GM18498 (cell line): ENCODE results near the gene ST3GAL4.
"Not testable (repeated sequence)": the region's sequence is repeated elsewhere in the genome, so short reads cannot be mapped to it uniquely, and the experiment has no call there.

ENCODE experiments used
- ATAC-seq: cut with Tn5 transposase; IDR thresholded peaks from one replicate; pipeline ENCODE4 v1.9.1; 2021; ENCODE audit warnings: mild to moderate bottlenecking, moderate library complexity; ENCODE audit not compliant: unreplicated experiment

ST3GAL4 gene

GRCh38 chr11:126345759-126346585 is 9.5 kb upstream of the ST3GAL4 start:
- no peak for ATAC-seq

- ATAC-seq: no peak
Measured at GRCh38 chr11:126346586-126346940, 8.9 kb upstream of the ST3GAL4 start.

GRCh38 chr11:126346946-126347345 is 8.5 kb upstream of the ST3GAL4 start:
- ATAC-seq: not testable (repeated sequence)

GRCh38 chr11:126347751-126348668 is 7.5 kb upstream of the ST3GAL4 start:
- no peak for ATAC-seq

- no peak for ATAC-seq
Measured at GRCh38 chr11:126348806-126349582, 6.5 kb upstream of the ST3GAL4 start.

- no peak for ATAC-seq
Measured at GRCh38 chr11:126350836-126351235, 4.7 kb upstream of the ST3GAL4 start.

GRCh38 chr11:126352163-126352562 is 3.3 kb upstream of the ST3GAL4 start:
- no peak for ATAC-seq

- no peak for ATAC-seq
Measured at GRCh38 chr11:126352934-126353801, 2.3 kb upstream of the ST3GAL4 start.

- peak; percentile 41 for ATAC-seq
Measured at GRCh38 chr11:126354631-126355323, 709 bp upstream of the ST3GAL4 start.

GRCh38 chr11:126355926-126356897 is 726 bp downstream of the ST3GAL4 start:
- peak; percentile 20 for ATAC-seq

- ATAC-seq: no peak
Measured at GRCh38 chr11:126357055-126357962, 1.8 kb downstream of the ST3GAL4 start.

GRCh38 chr11:126357969-126358762 is 2.7 kb downstream of the ST3GAL4 start:
- ATAC-seq: no peak

- ATAC-seq: no peak
Measured at GRCh38 chr11:126358763-126359160, 3.3 kb downstream of the ST3GAL4 start.

GRCh38 chr11:126359431-126360048 is 4.1 kb downstream of the ST3GAL4 start:
- no peak for ATAC-seq

GRCh38 chr11:126360049-126360446 is 4.6 kb downstream of the ST3GAL4 start:
- no peak for ATAC-seq

- ATAC-seq: no peak
Measured at GRCh38 chr11:126361400-126361799, 5.9 kb downstream of the ST3GAL4 start.
